NCI-H1417 (cell line): ENCODE results near the gene LPGAT1.
A peak's percentile ranks its signal among the peaks of the same experiment; 100 is the strongest.

Experiments
- DNase-seq, 3 experiments: peaks; one replicate each; lab custom pipeline; 2025; lab: John Stamatoyannopoulos, UW

Gene LPGAT1

DNA sequence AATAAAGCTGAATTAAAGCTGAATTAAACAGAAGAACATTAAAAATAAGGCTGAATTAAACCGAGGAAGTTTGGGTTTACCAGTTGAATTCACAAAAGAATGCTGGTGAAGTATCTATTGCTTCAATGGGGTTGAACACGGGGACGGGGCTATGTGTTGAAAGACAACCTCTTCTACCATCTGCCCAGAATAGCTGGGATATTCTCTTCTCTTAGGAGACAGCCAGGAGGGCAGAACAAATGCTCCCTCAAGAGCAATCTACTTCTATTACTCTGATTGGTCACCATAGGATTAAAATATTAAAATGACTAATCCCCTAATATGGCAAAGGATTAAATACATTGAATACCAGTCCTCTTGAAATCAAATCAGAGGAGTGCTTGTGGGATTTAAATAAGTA is 68.4 kb downstream of the LPGAT1 start:
- no peak for DNase-seq

DNA sequence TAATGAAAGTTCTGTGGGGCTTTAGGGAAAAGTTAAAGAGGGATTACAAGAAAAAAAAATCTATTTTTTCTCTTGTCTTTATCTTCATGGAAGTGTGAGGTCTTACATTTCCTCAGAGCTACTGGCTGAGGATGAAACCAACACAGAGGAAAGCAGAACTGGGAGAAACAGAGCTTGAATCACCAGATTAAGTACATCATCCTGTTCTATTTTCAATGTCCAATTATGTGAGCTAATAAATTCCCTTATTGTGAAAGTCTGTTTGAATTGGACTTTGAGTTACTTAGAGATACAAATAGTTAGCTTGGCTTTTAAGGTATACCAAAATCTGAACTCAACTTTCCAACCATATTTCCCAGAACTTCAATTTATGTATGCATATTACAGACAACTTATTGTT is 69.2 kb downstream of the LPGAT1 start:
- DNase-seq, result no peak

DNA sequence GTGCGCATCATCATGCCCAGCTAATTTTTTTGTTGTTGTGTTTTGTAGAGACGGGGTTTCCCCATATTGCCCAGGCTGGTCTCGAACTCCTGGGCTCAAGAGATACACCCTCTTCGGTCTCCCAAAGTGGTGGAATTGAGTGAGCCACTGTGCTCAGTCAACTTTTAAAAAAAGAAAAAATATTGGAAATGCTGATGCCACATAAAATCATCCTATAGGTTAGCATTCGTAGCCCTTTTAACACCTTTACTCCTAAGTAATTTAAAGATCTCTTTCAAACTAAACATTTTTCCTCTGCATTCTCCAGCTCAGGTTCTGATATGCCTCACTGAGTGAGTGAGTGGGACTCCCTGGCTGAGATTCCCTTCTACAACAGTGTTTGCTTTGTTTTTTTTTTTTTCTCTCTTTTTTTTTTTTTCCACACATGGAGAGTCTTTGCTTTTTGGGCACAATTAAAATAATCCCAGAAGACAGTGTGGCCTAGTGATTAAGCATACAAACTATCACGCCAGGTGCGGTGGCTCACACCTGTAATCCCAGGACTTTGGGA is 74.0 kb downstream of the LPGAT1 start:
- no peak for DNase-seq

DNA sequence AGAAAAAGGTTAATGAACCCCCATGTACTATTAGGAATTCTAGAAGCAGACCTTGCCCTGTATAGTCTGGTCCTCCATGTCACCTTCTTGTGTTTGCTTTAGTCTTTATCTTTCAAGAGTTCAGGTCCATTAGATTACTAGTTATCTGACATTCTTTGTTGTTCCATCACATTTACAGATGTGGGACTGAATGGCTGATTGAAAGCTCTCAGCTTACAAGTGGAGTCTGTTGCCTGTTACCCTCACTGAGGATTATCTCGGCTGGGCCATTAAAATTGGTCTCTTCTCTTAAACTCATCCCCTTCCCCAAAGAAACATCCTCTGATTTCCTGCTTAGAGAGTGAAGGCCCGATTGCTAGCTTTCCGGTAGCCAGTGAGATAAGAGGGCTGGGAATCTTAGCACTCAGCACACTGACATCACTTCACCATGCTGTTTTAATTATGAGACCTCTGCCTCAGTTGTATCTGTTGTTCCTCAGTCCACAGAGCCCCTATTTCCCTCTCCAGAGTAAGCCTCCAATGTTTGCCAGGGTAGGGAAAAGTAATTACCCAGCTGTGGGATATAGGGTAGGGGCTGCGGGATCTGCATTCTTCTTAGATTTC is 76.8 kb downstream of the LPGAT1 start:
- DNase-seq, result no peak

DNA sequence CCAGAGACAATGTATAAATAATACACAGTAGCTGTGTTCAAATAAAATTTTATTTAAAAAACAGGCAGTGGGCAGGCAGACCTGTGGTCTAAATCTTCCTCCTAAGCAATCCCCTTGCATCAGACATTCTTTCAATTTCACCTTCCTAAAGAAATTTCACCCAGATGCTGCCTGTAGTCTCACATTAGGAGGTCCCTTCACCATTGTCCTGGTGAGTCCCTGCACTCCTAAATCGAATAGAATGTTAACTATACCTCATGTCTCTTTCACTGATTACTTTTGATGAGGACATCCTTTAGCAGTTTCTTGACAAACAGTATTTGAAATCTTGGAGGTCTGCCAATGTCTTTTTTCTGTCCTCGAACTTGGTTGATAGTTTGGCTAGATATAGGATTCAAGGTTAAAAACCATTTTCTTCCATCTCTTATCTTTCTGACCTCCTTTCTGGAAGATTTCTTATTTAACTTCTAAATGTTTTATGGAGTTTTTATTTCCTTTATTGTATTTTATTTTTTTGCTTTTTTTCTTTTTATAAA is 77.5 kb downstream of the LPGAT1 start:
- no peak for DNase-seq

DNA sequence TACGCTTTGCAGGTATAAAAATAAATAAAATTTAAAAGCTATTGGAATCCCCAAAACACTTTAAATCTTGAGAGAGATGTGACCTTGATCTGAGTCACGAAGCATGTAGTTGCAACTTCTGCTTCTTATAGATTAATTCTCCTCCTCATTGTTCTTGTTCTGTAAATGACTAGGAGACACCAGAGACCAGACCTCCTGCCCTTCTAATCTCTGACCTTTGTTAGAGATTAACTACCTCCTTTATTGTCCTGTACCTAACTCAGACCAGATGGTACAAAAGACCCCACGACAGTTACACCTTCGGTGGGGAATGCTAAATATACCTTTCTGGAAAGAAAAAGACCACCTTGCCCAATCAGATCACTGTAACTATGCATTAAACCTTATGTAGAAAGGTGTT is 78.2 kb downstream of the LPGAT1 start:
- no peak for DNase-seq

DNA sequence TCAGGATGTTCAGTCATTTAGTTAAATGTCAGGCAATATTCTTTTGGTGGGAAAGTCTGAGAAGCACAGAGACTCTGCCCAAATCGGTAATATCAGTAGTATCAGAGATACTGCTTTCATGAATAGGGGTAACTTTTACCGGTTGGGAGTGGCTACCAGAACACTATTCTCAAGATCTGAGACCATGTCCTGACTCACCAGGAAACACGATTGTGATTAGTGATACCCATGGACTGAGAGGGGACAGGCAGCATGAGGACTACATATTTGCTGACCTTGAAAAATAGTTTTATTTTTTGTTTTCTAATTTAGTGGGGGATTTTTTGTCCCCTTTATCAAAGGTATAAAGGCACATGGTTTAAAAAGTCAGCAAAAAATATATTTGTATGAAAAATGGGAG is 79.1 kb downstream of the LPGAT1 start:
- no peak for DNase-seq

DNA sequence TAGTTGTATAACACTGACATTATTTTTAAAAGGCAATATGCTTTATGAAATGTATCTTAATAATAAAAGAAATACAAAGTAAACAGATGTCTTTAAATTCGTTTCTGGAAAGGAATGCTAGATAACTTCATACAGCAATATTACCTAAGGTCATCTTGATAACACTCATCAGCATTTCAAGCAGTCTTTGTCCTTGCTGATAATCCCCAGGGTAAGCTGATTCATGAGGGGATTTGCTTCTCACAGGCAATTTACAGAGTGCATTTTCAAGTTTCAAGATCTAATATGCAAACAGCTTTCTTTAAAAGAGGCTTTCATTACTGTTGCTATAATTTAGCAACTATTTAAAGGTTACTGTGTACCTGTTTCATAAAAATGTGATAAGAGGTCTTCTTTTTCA is 80.0 kb downstream of the LPGAT1 start:
- no peak for DNase-seq

DNA sequence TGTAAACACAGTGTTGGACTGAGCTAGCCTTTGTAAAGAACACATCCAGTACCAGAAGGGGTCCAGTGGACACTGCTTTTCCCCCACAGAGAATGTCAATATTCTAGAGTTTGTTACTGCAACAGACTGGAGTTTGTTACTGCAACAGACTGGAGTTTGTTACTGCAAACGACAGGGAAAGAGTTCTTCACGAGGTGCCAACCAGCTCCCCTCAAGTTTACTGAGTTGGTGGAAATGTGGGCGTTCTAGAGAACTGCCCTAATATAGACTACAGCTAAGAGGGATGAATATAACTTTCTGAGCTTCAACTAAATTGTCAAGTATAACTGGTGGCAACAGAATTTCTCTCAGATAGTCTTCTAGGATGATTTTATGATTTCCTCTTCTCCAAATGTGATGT is 81.3 kb downstream of the LPGAT1 start:
- DNase-seq, result no peak

DNA sequence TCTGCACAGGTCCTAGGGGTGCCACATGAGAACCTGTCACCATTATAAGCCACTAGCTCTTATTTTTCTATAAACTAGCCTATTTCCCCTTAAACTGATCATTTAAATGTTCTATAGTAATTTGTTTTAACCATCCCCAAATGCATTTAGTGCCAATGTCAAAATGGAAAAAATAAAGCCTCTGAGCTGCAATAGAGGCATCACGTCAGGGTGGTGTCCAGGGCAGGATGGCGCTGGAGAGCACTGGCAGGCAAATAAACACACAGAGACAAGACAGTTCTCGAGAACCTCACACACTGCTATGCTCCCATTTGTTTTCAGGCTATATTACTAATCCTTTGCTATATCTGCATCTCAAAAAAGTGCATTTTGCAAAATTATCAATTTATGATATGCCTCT is 81.8 kb downstream of the LPGAT1 start:
- no peak for DNase-seq

DNA sequence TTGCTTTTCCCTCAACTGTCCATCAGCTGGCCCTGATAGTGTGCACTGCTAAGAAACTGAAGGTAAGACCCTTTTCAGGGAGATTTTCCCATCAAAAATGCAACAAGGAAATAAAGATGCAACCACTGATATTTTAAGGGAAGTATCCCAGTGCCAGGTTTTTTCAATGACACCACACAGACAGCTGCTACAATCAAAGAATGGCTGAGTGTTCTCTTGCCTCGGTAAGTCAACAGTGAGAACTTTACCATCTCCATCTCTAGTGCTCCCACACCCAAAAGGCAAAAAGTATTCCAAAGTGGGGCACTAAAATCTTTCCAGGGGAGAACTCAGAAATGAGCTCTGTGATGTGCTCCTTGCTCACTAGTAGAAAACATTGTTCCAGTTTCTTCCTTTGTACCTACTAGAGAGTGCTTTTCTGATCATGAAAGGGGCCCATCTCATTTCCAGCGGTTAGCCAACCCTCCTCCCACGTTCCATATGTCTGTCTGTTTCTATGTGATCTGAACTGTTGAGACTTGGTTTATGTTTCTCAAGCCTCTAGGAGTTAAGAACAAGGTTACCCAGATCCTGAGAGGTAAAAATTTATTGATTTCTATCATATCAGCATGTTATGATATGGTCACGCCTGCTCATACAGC is 87.6 kb downstream of the LPGAT1 start:
- no peak for DNase-seq

DNA sequence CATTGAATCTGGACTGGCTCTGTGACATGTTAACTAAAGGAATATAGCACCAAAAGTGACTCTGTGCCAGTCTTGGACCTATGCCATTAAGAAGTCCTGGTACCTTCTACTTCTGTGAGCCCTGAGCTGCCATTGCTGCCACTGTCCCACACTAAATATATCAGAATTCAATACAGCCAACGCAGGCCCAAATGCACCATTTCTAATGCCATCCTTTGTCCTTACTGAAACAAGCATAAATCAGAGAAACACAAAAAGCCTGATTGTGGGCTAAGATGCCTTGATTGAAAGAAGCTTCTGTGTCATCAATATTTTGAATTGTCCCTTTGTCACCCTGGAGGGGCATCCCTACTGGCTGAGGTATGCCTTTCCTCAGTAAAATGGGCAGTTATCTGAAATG is 88.3 kb downstream of the LPGAT1 start:
- no peak for DNase-seq

DNA sequence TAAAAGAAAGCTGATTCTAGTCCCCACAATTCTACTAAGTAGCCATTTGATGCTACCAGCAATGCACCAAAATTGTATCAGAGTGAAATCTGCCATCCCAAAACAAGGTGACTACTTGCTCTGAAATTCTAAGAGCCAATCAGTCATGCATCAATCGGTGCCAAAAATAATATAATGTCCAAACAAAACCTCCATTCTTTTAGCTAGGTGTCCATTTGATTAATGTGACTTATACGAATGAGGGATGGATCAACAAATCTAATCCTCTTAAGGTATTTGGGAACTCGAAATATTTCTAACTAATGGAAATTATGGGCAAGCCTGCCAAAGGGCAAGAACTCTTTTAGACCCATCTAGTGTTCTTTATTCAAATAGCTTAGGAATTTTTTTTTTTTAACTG is 88.8 kb downstream of the LPGAT1 start:
- no peak for DNase-seq

DNA sequence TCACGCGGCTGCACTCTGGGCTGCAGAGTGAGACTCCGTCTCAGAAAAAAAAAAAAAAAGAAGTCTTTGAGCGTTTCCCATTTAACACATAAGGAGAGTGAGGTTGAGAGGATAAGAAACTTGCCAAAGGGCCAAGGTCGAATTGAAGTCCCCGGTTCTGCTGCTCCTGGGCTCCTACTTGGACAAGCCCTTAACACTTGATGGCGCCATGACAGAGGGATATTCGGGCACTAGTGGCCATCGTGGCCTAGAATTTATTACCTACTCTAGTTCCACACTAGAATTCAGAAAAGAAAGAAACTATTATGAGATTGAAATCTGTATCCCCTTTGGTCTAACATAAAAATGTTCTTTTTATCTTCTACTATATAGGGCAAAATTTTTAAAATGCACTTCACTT is 89.4 kb downstream of the LPGAT1 start:
- no peak for DNase-seq

DNA sequence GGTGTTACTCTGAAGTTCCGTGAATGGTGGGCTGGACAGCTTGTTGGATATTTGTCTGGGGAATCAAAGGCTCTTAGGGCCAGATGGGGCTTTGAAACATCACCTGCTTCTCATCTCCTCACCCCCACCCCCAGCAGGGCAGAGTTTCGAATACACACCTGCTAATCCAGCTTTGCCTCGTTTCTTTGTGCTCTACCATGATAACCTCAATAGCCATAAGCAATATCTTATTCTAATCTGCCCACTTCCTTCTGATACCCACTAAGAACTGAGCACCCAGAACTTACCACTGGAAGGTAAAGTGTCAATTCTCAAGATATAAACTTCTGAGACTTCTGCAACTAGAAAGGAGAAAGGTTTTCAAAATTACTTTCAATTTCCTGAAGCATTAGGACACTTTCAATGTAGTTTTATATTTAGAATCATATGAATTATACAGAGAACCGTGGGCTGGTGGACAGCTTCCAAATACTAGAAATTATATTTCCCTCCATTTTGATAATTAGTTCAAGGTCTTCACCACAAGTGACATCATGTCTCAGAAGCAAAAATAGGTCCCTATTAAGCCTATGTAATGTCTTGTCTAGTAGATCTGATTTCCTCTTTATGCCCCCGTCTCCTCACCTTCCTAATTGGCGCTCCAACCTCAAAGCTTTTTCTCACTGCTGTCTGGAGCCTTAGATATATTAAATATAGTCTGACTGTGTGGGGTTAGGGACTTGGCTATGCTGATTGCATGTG is 90.7 kb downstream of the LPGAT1 start:
- DNase-seq, result no peak

DNA sequence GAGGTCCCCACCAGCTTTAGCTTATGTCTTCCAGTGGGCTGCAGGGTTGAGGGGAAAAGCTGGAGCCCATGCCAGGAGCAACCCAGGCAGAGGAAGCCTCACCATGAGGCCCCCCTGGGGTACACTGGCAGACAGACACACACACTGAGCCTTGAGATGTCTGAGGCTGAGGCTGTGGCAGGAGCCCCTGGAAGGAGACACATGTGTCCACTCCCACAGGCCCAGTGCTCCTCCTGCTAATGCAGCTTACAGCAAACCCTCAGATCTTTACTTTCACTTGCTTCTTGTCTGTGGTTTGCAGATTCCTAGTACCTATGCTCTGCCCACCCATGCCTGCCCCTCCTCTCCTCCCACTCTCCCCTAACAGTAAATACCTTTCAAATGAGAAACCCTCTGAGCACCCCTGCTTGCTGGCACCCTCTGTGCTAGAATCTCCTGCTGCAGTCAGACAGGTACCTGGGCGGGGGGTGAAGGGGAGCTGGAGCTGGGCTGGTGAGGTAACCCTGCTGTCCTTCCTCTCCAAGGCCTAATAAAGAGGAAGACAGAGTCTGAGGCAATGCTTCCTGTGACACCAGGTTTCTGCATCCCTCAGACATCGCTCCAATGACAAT is 91.8 kb downstream of the LPGAT1 start:
- peak in 1 of 3 experiments; percentile 9 for DNase-seq

DNA sequence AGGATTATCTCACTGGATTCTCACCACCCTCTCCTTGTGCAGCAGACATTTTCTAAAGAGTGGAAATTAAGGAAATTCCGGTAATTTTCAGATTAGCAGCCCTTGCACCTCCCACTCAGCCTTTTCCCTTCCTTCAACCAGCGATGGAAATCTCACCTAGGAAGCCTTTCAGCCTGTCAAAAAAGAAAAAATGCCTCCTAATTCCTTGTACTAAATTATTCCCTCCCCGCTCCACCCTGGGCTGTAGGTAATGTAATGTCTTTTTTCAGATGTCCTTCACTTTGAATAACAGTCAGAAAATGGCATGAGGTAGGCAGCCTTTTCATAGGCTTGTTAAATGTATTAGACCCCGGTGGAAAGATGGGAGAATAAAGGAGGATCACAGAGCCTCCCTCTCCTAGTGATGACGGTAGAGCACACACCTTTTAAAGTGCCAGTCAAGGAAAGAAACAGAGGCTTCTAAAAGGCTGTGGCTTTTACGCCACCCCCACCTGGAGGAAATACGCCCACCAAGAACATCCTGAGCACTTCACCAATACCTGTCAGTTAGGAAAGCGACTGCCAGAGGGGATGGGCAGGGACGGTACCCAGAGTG is 92.4 kb downstream of the LPGAT1 start:
- no peak for DNase-seq

DNA sequence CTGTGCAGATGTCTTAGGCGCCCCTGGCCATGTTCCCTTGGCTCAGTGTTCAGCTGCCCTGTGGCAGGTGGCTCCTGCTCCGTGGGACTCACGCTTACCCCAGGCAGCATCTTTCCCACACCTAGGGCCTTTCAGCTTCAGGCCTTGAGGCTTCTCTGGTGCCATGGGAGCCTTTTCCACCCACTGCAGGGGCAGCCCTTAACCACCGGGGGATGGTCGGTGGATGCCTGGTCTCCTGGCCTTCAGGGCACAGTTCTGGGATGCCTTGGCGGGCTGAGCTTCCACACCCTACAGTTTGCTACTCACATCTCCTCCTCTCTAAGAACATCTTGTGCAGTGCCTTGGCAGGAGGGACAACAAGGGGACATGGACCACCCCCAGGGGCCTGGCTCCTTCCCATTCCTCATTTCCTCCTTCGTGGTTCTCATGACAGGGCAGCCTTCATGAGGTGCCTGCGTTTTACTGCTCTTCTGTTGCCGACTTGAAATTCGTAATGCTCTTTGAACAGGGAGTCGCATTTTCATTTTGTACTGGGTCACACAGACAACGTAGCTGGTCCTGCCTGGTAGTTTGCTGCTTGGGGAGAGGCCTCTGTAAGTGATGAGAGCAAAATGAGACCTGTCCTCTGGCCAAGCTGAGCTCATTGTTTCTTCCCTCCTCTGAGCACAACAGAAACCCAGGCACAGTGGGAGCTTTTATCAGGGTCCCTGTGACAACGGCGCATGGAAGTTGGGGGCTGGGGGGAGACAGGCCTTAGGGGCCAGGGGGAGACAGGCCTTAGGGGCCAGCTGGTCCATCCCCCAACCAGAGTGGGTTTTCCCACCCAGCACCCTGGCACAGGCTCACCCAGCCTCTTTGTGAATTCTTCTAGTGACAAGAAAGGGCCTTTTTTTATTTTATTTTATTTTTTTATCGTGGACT is 93.2 kb downstream of the LPGAT1 start:
- no peak for DNase-seq

DNA sequence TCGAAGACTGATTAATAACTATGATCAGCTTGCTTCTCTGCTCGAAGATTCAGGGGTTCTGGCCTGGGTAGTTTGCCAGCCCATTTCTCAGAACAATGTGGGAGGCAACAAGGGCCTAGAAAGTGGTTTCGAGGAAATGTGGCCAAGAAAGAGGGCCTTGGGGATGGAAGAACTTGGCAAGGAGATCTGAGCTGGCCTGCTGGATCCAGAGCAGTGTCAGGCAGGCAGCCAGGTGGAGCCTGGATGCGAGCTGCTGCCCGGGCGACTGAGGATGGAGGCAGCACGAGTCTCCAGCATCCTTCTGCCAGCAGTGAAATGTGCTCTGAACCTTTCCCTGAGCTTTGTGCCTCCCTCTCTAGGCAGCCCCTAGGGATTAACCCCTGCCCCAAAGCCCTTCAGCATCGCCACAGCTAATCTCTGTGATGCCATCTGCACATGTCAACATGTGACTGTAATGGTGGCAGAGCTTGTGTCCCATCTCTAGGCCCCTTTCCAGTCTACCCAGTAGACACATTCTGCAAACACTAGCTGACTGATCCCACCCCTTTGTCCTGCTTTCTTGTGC is 94.1 kb downstream of the LPGAT1 start:
- no peak for DNase-seq
